ENCODE measurements around the gene PHRF1.

Gene PHRF1

DNA sequence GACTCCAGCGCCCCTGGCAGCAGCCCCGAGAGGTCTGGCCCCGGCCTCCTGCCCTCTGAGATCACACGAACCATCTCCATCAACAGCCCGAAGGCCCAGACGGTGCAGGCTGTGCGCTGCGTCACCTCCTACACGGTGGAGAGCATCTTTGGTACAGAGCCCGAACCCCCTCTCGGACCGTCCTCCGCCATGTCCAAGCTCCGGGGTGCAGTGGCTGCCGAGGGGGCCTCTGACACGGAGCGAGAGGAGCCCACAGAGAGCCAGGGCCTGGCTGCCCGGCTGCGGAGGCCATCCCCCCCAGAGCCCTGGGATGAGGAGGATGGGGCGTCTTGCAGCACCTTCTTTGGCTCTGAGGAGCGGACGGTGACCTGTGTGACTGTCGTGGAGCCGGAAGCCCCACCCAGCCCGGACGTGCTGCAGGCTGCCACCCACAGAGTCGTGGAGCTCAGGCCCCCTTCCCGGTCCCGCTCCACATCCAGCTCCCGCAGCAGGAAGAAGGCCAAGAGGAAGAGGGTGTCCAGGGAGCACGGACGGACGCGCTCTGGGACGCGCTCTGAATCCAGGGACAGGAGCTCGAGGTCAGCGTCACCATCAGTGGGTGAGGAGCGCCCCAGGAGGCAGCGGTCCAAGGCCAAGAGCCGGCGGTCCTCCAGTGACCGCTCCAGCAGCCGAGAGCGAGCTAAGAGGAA lies 31.8 kb downstream of the PHRF1 start:
- TF ChIP-seq, protein P1, sequence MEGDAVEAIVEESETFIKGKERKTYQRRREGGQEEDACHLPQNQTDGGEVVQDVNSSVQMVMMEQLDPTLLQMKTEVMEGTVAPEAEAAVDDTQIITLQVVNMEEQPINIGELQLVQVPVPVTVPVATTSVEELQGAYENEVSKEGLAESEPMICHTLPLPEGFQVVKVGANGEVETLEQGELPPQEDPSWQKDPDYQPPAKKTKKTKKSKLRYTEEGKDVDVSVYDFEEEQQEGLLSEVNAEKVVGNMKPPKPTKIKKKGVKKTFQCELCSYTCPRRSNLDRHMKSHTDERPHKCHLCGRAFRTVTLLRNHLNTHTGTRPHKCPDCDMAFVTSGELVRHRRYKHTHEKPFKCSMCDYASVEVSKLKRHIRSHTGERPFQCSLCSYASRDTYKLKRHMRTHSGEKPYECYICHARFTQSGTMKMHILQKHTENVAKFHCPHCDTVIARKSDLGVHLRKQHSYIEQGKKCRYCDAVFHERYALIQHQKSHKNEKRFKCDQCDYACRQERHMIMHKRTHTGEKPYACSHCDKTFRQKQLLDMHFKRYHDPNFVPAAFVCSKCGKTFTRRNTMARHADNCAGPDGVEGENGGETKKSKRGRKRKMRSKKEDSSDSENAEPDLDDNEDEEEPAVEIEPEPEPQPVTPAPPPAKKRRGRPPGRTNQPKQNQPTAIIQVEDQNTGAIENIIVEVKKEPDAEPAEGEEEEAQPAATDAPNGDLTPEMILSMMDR (IDR thresholded peaks at IDR 0.05; ENCODE audit: low read depth, low read length, missing control alignments), result no peak
- Histone ChIP-seq H3K27ac (no peak overlapping the region), H3K27me3 (replicated peaks) (no peaks in the 10 kb centered on the region), H3K36me3 (replicated peaks) (peaks cover 86% of the 10 kb centered on the region), H3K4me3 (ENCODE audit: low read depth, low read length) (no peak overlapping the region)
- no peak for DNase-seq
- in situ Hi-C loops (cut with HindIII; ENCODE audit: low pct_ligation_motif_present, low sequenced_read_pairs), result no loop called here

DNA sequence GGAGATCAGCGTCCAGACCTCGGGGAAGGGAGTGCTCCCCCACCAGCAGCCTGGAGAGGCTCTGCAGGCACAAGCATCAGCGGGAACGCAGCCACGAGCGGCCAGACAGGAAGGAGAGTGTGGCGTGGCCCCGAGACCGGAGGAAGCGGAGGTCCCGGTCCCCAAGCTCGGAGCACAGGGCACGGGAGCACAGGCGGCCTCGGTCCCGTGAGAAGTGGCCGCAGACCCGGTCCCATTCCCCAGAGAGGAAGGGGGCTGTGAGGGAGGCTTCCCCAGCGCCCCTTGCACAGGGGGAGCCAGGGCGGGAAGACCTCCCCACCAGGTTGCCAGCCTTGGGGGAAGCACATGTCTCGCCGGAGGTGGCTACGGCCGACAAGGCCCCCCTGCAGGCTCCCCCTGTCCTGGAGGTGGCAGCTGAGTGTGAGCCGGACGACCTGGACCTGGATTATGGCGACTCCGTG lies 32.6 kb downstream of the PHRF1 start:
- no peak overlapping the region for H3K4me3 ChIP-seq (ENCODE audit: low read depth, low read length)
- no peak for DNase-seq
- H3K27ac ChIP-seq, result no peak overlapping the region
- in situ Hi-C loops (cut with HindIII; ENCODE audit: low pct_ligation_motif_present, low sequenced_read_pairs), result no loop called here
- peaks cover 86% of the 10 kb centered on the region for H3K36me3 ChIP-seq (replicated peaks)
- TF ChIP-seq, protein P1 (IDR thresholded peaks at IDR 0.05; ENCODE audit: low read depth, low read length, missing control alignments), result no peak
- no peaks in the 10 kb centered on the region for H3K27me3 ChIP-seq (replicated peaks)

DNA sequence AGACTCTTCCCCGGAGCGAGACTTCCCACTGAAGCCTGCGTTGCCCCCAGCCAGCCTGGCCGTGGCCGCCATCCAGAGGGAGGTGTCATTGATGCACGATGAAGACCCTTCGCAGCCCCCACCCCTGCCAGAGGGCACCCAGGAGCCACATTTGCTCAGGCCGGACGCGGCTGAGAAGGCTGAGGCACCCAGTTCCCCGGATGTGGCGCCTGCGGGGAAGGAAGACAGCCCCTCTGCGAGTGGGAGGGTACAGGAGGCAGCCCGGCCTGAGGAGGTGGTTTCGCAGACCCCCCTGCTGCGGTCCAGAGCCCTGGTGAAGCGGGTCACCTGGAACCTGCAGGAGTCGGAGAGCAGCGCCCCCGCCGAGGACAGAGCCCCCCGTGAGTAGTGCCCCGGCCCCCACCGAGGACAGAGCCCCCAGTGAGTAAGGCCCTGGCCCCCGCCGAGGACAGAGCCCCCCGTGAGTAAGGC lies 33.1 kb downstream of the PHRF1 start:
- Histone ChIP-seq H3K27me3 (replicated peaks) (no peaks in the 10 kb centered on the region), H3K27ac (no peak overlapping the region), H3K36me3 (replicated peaks) (peaks cover 86% of the 10 kb centered on the region), H3K4me3 (ENCODE audit: low read depth, low read length) (no peak overlapping the region)
- TF ChIP-seq, protein P1 (IDR thresholded peaks at IDR 0.05; ENCODE audit: low read depth, low read length, missing control alignments), result no peak
- in situ Hi-C loops (cut with HindIII; ENCODE audit: low pct_ligation_motif_present, low sequenced_read_pairs), result no loop called here
- DNase-seq, result no peak

DNA sequence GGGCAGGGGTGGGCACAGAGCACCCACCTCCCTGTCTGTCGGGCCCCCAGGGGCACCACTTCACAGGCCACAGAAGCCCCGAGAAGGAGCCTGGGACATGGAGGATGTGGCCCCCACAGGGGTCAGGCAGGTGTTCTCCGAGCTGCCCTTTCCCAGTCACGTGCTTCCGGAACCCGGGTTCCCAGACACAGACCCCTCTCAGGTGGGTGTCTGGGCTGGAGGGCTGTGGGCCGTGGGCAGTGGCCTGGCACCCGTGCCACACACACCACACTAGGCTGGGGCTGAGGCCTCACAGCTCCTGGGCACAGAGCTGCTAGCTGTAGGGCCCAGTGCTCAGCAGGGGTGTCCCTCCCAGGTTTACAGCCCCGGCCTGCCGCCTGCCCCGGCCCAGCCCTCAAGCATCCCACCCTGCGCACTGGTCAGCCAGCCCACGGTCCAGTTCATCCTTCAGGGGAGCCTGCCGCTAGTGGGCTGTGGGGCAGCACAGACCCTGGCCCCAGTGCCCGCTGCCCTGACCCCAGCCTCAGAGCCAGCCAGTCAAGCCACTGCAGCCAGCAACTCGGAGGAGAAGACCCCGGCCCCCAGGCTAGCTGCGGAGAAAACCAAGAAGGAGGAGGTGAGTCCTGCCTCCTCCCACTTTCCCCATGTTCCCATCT lies 34.0 kb downstream of the PHRF1 start:
- in situ Hi-C loops (cut with HindIII; ENCODE audit: low pct_ligation_motif_present, low sequenced_read_pairs), result no loop called here
- Histone ChIP-seq H3K36me3 (replicated peaks) (peaks cover 85% of the 10 kb centered on the region), H3K27ac (no peak overlapping the region), H3K4me3 (ENCODE audit: low read depth, low read length) (no peak overlapping the region), H3K27me3 (replicated peaks) (no peaks in the 10 kb centered on the region)
- TF ChIP-seq, protein P1 (IDR thresholded peaks at IDR 0.05; ENCODE audit: low read depth, low read length, missing control alignments), result no peak
- DNase-seq, result no peak

GRCh38 chr11:611001-611996 lies 35.0 kb downstream of the PHRF1 start:
- TF ChIP-seq, protein P1 (IDR thresholded peaks at IDR 0.05; ENCODE audit: low read depth, low read length, missing control alignments), result no peak
- Histone ChIP-seq H3K27me3 (replicated peaks) (no peaks in the 10 kb centered on the region), H3K4me3 (ENCODE audit: low read depth, low read length) (no peak overlapping the region), H3K36me3 (replicated peaks) (peaks cover 75% of the 10 kb centered on the region), H3K27ac (no peak overlapping the region)
- in situ Hi-C loops (cut with HindIII; ENCODE audit: low pct_ligation_motif_present, low sequenced_read_pairs), result no loop called here
- DNase-seq, result no peak
